Stimulated activated naive CD8-positive, alpha-beta T cell treated with anti-CD3 and anti-CD28 coated beads, Interleukin-15, Interleukin-2, amounts not matched to agents 100 ng/mL and 50 ng/mL, for 24 hours (primary cell): ENCODE data around the gene CCDC171.
A peak's percentile ranks its signal among the peaks of the same experiment; 100 is the strongest.
"Not testable (repeated sequence)": the region's sequence is repeated elsewhere in the genome, so short reads cannot be mapped to it uniquely, and the experiment has no call there.

ENCODE experiments used
- H3K27ac Mint-ChIP-seq: one replicate; pipeline ENCODE4 v1.8.0; 2021; ENCODE audit warnings: mild to moderate bottlenecking, mixed read lengths
- H3K27me3 Mint-ChIP-seq: one replicate; pipeline ENCODE4 v1.8.0; 2021; ENCODE audit warnings: mixed read lengths
- H3K36me3 Mint-ChIP-seq: one replicate; pipeline ENCODE4 v1.8.0; 2021; ENCODE audit warnings: low read depth, mixed read lengths
- H3K4me1 Mint-ChIP-seq: one replicate; pipeline ENCODE4 v1.8.0; 2021; ENCODE audit warnings: low read depth, mixed read lengths
- H3K4me3 Mint-ChIP-seq: one replicate; pipeline ENCODE4 v1.8.0; 2021; ENCODE audit warnings: mild to moderate bottlenecking, mixed read lengths
- H3K9me3 Mint-ChIP-seq: one replicate; pipeline ENCODE4 v1.8.0; 2021; ENCODE audit warnings: mixed read lengths

CCDC171 gene

DNA sequence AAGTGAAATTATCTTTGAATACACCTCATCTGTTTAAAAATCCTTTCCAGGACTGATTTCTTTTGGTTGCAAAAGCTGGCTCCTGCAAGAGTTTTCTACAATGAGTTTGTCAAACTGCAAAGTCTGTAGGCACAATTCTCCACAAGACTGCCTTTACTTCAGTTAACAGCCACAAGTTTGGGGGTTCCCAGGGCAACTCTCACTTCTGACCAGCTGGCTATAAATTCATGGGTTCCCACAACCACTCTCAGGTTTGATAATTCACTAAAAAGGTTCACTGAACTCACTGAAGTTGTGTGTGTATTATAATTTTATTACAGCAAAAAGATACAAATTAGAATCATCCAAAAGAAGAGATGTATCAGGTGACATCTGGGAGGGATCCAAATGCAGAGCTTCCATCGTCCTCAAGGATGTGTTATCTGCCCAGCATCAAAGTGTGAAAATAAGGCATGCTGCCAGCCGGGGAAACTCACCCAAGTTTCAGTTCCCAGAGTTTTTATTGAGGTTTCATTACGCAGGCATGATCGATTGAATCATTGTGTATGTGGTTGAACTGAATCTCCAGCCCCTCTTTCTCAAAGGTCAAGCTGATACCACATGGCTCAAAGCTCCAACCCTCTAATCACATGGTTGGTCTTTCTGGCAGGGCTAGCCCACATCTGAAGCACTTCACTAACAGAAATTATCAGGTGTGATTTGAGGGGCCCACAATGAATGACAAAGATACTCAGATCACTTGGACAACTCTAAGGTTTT lies 23.1 kb upstream of the CCDC171 start:
- H3K4me3 Mint-ChIP-seq = no peak overlapping the region

GRCh38 chr9:15531380-15531779 lies 21.5 kb upstream of the CCDC171 start:
- Mint-ChIP-seq H3K27ac (no peak overlapping the region), H3K9me3 (no peaks in the 10 kb centered on the region), H3K4me1 (peaks cover 17% of the 10 kb centered on the region), H3K4me3 (no peak overlapping the region), H3K36me3 (no peaks in the 10 kb centered on the region), H3K27me3 (no peaks in the 10 kb centered on the region)

More for the DNA sequence above, 23.1 kb upstream of the CCDC171 start:
- Mint-ChIP-seq H3K36me3 (no peaks in the 10 kb centered on the region), H3K4me1 (peaks cover 17% of the 10 kb centered on the region), H3K9me3 (no peaks in the 10 kb centered on the region), H3K27ac (no peak overlapping the region), H3K27me3 (peaks cover 6% of the 10 kb centered on the region)

DNA sequence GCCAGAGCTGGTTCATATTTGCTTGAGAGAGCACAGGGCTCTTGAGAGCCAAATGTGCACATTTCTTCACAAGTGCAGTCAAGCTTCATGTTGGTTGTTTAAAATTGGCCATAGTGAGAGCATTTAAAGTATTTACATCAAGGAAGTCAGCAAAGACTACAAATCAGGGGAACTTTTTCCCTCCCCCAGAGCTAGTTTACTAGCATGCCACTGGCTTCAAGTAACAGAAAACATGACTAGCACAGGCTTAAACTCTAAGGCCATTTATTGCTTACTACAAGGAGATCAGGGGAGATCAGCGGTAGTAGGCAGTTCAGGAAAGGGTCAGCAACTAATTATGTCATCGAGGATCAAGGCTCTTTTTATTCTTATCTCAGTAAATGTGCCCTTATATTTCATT lies 11.0 kb upstream of the CCDC171 start:
- peaks cover 6% of the 10 kb centered on the region for H3K27me3 Mint-ChIP-seq
- no peak overlapping the region for H3K4me3 Mint-ChIP-seq
- no peaks in the 10 kb centered on the region for H3K9me3 Mint-ChIP-seq
- no peaks in the 10 kb centered on the region for H3K36me3 Mint-ChIP-seq
- no peaks in the 10 kb centered on the region for H3K4me1 Mint-ChIP-seq
- no peak overlapping the region for H3K27ac Mint-ChIP-seq

DNA sequence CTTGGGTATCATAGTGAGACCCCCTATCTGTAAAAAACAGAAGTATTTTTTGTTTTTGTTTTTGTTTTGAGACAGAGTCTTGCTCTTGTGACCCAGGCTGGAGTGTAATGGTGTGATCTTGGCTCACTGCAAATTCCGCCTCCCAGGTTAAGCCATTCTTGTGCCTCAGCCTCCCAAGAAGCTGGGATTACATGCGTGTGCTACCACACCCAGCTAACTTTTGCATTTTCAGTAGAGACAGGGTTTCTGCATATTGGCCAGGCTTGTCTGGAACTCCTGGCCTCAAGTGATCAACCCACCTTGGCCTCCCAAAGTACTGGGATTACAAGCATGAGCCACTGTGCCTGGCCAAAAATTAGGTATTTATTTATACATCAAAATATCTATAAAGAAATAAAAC lies 10.2 kb upstream of the CCDC171 start:
- Mint-ChIP-seq H3K27ac (no peak overlapping the region), H3K4me1 (no peaks in the 10 kb centered on the region), H3K9me3 (no peaks in the 10 kb centered on the region), H3K27me3 (peaks cover 6% of the 10 kb centered on the region), H3K36me3 (no peaks in the 10 kb centered on the region), H3K4me3 (no peak overlapping the region)

- Mint-ChIP-seq H3K4me3 (no peak overlapping the region), H3K4me1 (no peaks in the 10 kb centered on the region), H3K27ac (no peak overlapping the region), H3K36me3 (no peaks in the 10 kb centered on the region), H3K9me3 (no peaks in the 10 kb centered on the region), H3K27me3 (peaks cover 6% of the 10 kb centered on the region)
These were observed 9.6 kb upstream of the CCDC171 start for GRCh38 chr9:15543047-15543813.

GRCh38 chr9:15549611-15550010 lies 3.2 kb upstream of the CCDC171 start:
- H3K36me3 Mint-ChIP-seq = no peaks in the 10 kb centered on the region
- no peak overlapping the region for H3K27ac Mint-ChIP-seq
- no peak overlapping the region for H3K4me3 Mint-ChIP-seq
- peaks cover 3% of the 10 kb centered on the region for H3K27me3 Mint-ChIP-seq
- peaks cover 26% of the 10 kb centered on the region for H3K4me1 Mint-ChIP-seq
- no peaks in the 10 kb centered on the region for H3K9me3 Mint-ChIP-seq

DNA sequence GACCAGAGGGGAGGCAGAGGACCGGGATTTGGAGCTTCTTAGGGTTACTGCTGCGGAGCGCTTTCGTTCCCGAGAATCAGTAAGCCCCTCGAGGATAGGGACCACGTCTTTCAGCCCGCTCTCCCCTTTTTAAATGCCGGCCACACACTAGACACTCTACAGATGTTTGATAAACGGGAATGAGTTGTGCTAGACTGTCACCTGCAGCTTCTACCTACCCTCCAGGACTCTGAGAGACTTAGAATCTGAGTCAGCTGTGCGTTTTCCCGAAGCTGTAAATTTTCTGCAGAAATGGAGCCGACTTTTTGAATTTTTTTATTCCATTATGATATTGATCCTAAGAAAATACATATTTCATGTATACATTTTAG lies 670 bp downstream of the CCDC171 start:
- Mint-ChIP-seq H3K4me1 (peaks cover 26% of the 10 kb centered on the region), H3K27me3 (peaks cover 3% of the 10 kb centered on the region), H3K27ac (peak overlapping the region; percentile 90), H3K4me3 (peak overlapping the region; percentile 88), H3K9me3 (no peaks in the 10 kb centered on the region), H3K36me3 (no peaks in the 10 kb centered on the region)

DNA sequence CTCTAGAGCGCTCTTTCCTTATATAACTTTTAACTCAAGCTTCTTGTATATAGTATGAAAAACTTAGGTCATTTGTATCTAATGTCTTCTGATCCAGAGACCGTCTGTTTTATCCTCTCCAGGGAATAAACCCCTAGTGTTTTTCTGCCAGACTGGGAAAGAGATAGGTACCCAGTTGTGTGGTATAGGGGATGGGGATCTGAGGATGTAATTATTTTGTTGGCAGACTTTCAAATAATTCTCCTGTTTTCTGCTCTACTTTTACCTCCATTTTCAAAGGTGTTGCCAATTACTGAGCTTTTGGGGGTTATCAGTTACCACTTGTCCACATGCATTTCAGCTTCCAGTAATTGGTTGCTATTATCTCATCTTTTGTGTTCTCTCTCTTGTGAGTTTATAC lies 17.9 kb downstream of the CCDC171 start:
- H3K27ac Mint-ChIP-seq = no peak overlapping the region
- H3K9me3 Mint-ChIP-seq = no peaks in the 10 kb centered on the region
- H3K27me3 Mint-ChIP-seq = no peaks in the 10 kb centered on the region
- no peak overlapping the region for H3K4me3 Mint-ChIP-seq
- H3K36me3 Mint-ChIP-seq = no peaks in the 10 kb centered on the region
- no peaks in the 10 kb centered on the region for H3K4me1 Mint-ChIP-seq

GRCh38 chr9:15572200-15572770 lies 19.4 kb downstream of the CCDC171 start:
- H3K4me1 Mint-ChIP-seq = no peaks in the 10 kb centered on the region

DNA sequence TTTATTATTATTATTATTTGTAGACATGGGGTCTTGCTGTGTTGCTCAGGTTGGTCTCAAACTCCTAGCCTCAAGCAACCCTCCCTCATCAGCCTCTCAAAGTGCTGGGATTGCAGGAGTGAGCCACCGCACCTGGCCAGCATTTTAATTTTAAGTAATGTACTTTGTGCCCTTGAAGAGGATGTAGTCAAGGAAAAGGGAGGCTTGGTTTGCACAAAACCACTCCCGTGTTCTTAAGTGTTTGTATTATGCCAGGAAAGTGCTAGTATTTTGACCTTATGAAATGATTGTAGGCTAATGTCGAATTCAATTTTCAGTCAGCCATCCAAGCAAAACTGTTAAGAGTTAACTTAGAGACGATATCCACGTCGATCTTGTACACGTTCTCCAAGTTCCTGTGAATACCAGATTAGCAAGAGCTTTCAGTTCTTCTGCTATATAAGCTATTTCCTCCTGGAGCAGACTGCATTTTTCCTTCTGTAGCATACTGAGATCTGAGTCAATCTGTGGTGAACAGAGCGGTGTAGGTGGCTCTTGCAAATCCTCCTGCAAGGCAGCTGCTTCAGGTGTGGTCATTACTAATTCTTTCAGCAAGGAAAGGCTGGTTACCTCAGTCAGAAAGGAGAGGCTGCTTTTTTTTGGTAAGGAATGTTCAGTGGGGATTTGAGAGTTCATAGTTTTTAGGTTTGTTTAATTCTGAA lies 23.7 kb downstream of the CCDC171 start:
- Mint-ChIP-seq H3K27me3 (no peaks in the 10 kb centered on the region), H3K27ac (no peak overlapping the region)

More at GRCh38 chr9:15572200-15572770, 19.4 kb downstream of the CCDC171 start:
- H3K9me3 Mint-ChIP-seq = no peaks in the 10 kb centered on the region
- no peak overlapping the region for H3K27ac Mint-ChIP-seq
- no peaks in the 10 kb centered on the region for H3K36me3 Mint-ChIP-seq
- H3K4me3 Mint-ChIP-seq = no peak overlapping the region
- H3K27me3 Mint-ChIP-seq = no peaks in the 10 kb centered on the region

DNA sequence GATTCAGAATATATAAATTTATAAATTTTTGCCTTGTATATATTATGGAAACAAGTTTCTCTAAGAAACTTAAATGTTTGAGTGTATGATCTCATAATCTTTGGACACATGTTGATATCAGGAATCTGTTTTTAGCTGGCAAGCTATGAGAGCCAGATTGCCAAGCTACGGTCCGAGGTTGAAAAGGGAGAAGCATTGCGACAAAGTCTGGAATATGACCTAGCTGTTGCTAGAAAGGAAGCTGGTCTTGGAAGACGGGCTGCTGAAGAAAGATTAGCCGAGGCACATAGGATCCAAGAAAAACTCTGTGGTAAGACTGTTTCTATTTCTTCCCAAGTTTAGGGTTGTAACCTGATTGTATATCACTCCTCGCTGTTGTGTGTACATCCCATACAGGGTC lies 25.9 kb downstream of the CCDC171 start:
- H3K4me3 Mint-ChIP-seq = no peak overlapping the region

More for the DNA sequence above, 23.7 kb downstream of the CCDC171 start:
- Mint-ChIP-seq H3K4me3 (no peak overlapping the region), H3K36me3 (no peaks in the 10 kb centered on the region), H3K4me1 (no peaks in the 10 kb centered on the region), H3K9me3 (no peaks in the 10 kb centered on the region)

GRCh38 chr9:15584379-15584778 lies 31.5 kb downstream of the CCDC171 start:
- Mint-ChIP-seq H3K4me1 (no peaks in the 10 kb centered on the region), H3K27me3 (no peaks in the 10 kb centered on the region), H3K9me3 (no peaks in the 10 kb centered on the region), H3K36me3 (no peaks in the 10 kb centered on the region), H3K4me3 (no peak overlapping the region), H3K27ac (no peak overlapping the region)

More for the DNA sequence above, 25.9 kb downstream of the CCDC171 start:
- no peaks in the 10 kb centered on the region for H3K27me3 Mint-ChIP-seq
- H3K27ac Mint-ChIP-seq = no peak overlapping the region
- H3K9me3 Mint-ChIP-seq = no peaks in the 10 kb centered on the region
- H3K4me1 Mint-ChIP-seq = no peaks in the 10 kb centered on the region
- H3K36me3 Mint-ChIP-seq = no peaks in the 10 kb centered on the region

GRCh38 chr9:15592317-15592716 lies 39.5 kb downstream of the CCDC171 start:
- Mint-ChIP-seq H3K36me3 (no peaks in the 10 kb centered on the region), H3K4me3 (no peak overlapping the region), H3K9me3 (no peaks in the 10 kb centered on the region)

GRCh38 chr9:15592940-15593339 lies 40.1 kb downstream of the CCDC171 start:
- not testable (repeated sequence) for H3K36me3 Mint-ChIP-seq, H3K4me3 Mint-ChIP-seq, H3K27ac Mint-ChIP-seq, H3K27me3 Mint-ChIP-seq, H3K9me3 Mint-ChIP-seq, H3K4me1 Mint-ChIP-seq

More at GRCh38 chr9:15592317-15592716, 39.5 kb downstream of the CCDC171 start:
- Mint-ChIP-seq H3K27me3 (no peaks in the 10 kb centered on the region), H3K4me1 (no peaks in the 10 kb centered on the region), H3K27ac (no peak overlapping the region)
